Mucosa of gallbladder (tissue), 1 donor: ENCODE results near the gene C10orf143. TPM values are rescaled to one million over a fixed set of nuclear protein-coding genes. Genes with fewer than 3 reads are reported as not detected.

ENCODE experiments used
- DNase-seq: peaks from one replicate; pipeline ENCODE4 v3.0.0-alpha.2; 2020; ENCODE audit warnings: low spot score
- total RNA-seq: library from RNA; stranded (reverse); gene quantifications from one replicate; pipeline ENCODE4 v1.2.1, GENCODE V29; 2021
- donor health status: DM: no; HTN: no; CAD: no.

C10orf143 gene
- total RNA-seq, 1 donor from 2014 or later: 4.8 TPM

DNA sequence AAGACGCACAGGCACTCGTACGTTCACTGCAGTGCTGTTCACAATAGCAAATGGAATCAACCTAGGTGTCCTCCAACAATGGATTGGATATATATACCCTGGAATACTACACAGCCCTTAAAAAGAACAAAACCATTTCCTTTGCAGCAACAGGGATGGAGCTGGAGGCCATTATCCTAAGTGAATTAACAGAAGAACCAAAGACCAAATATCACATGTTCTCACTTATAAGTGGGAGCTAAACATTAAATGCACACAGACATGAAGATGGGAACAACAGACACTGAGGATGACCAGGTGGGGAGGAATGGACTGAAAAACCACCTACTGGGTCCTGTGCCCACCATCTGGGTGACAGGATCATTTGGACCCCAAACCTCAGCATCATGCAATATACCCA, 94.5 kb downstream of the C10orf143 start:
- DNase-seq: no peak

DNA sequence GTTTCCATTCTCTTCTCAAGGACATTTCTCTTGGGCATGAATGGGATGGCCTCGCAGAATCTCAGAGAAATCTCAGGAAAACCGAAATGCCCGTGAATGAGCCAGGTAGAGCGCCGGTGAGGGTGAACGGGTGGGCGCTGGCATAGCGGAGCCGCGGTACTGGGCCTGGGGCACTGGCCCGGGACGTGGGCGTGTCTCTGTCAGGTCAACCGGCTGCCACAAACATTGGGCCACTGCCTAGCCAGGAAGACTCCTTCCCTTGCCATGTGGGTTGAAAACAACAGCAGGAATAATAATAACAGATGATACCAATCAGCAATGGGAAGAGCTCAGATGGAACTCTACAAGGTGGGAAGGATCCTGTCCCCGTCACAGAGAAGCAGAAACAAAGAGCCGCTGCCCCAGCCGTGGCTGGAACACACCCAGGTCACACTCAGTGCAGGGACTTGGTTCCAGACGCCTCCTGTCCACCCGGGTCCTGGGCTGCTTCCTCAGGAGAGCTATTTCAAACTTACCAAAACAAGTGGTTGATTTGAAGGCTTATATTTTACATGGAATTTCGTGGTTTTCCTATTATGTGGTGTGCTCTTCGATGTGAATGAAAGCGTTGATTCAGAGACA, 95.4 kb downstream of the C10orf143 start:
- no peak for DNase-seq

DNA sequence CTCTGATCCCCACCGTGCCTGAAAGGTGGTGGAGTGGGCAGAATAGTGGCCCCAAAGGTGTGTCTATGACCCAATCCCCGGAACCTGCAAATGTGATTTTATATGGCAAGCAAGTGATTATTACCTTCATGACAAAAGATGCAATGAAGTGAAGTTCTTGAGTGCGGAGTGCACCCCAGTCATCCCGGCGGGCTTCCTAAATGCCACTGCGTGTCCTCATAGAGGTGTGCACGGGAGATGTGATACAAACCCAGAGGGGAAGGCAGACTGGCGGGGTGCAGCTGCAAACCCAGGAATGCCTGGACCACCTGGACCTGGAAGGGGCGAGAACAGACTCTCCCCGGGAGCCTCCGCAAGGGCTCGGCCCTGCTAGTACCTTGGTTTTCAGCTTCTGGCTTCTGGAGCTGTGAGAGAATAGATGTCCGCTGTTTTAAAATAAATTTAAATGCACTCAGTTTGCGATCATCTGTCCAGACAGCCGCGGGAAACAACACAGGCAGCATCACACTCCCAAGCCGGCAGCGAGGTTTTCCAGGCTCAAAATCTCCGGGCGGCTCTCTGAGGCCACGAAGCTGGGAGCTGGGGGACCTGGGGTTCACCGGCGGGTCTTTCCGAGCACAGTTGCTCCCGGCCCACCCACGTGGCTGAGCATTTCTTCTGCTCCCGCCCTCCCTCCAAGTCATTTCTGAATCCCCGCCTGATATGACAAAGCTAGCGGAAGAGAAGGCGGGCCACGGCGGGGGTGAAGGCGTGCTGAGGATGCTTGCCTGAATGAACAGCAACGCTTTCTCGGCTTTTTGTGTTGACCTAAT, 96.2 kb downstream of the C10orf143 start:
- no peak for DNase-seq

Other genes with a start within 250 kb of the C10orf143 start
- gene EBF3, start 146.6 kb downstream of the C10orf143 start, total RNA-seq: 1.8 TPM
- gene GLRX3, start 25.6 kb upstream of the C10orf143 start, total RNA-seq: 50.1 TPM